ENCODE data around the gene CCL25. TPM values are rescaled to one million over a fixed set of nuclear protein-coding genes. Genes with fewer than 3 reads are reported as not detected.

CCL25 gene
- total and polyA plus RNA-seq, 9 of the 15 experiments (the other 6 are each of a cell fraction or from before 2014, with no cell fraction given): 0.15 TPM; not detected in 8

DNA sequence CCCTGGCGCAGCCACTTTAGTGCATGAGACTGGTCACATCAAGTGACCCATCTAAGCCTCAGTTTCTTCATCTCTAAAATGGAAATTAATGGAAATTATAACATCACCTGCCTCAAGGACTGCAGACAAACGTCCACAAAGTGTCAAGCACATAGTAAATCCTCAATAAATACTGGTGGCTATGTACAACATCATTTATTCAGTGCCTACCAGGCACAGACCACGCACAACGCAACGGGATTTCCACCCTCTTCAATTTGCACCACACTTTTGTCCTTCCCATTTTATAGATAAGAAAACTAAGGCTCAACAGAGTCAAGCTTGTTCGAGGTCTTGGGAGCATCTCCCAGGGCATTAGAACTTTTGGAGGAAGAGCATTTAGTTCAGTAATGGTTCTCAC lies 48.6 kb upstream of the CCL25 start (continued):
- TF ChIP-seq MGA (IDR thresholded peaks at IDR 0.05) (no peak), MYBL2 (IDR thresholded peaks at IDR 0.05; ENCODE audit: low read depth) (no peak), MYBL2 (CRISPR knock-in tag; IDR thresholded peaks at IDR 0.05; ENCODE audit: borderline replicate concordance) (no peak), TAF15 (IDR thresholded peaks at IDR 0.05; ENCODE audit: low read depth, low read length) (no peak), ZBTB5 (IDR thresholded peaks at IDR 0.05) (no peak), ZNF695 (CRISPR knock-in tag; IDR thresholded peaks at IDR 0.05) (no peak), ZNF57 (CRISPR knock-in tag; IDR thresholded peaks at IDR 0.05) (no peak), ARID1B (IDR thresholded peaks at IDR 0.05) (no peak)
